Endothelial cell of umbilical vein (primary cell): ENCODE measurements around the gene PARP3. TPM values are rescaled to one million over a fixed set of nuclear protein-coding genes. Genes with fewer than 3 reads are reported as not detected.

Source experiments
- BruUV-seq: library from RNA; stranded (reverse); fragments of 400-500 nt; replicated peaks from 2 replicates; lab custom pipeline; 2021; lab: Mats Ljungman, UMichigan
- CTCF ChIA-PET: fragments of 300-600, 350-600 bp; sonication (Branson Sonifier 250); formaldehyde crosslinking; loops from one replicate; lab custom pipeline; 2021; ENCODE audit warnings: antibody characterized with exemption, inconsistent platforms; lab: Charles Lee
- POLR2A ChIA-PET: fragments of 300-600, 350-600 bp; sonication (Branson Sonifier 250); formaldehyde crosslinking; loops from one replicate; lab custom pipeline; 2021; ENCODE audit warnings: antibody characterized with exemption, inconsistent platforms; lab: Charles Lee
- DNase-seq: peaks from one replicate; pipeline ENCODE4 v3.0.0-alpha.2; 2011; ENCODE audit warnings: low read depth, low spot score
- FAIRE-seq: peaks from 2 replicates; lab custom pipeline; 2011; peaks lifted over from hg19 to GRCh38; lab: Jason Lieb, UNC
- H2AFZ ChIP-seq: 2 replicates; pipeline ENCODE4 v1.6.0; 2012; ENCODE audit warnings: low read depth, low read length, control low read depth, inconsistent platforms
- H3K27ac ChIP-seq: 2 replicates; pipeline ENCODE4 v1.5.1; 2011; ENCODE audit warnings: low read depth, mild to moderate bottlenecking, control low read depth, low read length, moderate library complexity; ENCODE audit not compliant: insufficient read depth
- H3K27me3 ChIP-seq, 2 experiments: 2 replicates each; pipeline versions ENCODE4 v1.6.0 to v1.6.1; 2011; ENCODE audit warnings: low read length in 2 of 2, mixed read lengths in 1 of 2; ENCODE audit not compliant: control insufficient read depth in 2 of 2, insufficient read depth in 2 of 2
- H3K36me3 ChIP-seq, 2 experiments: 2 replicates in 1 of 2; 3 replicates in 1 of 2; pipeline ENCODE4 v1.5.1; 2011; ENCODE audit warnings: low read length in 2 of 2, mild to moderate bottlenecking in 1 of 2, moderate library complexity in 1 of 2; ENCODE audit not compliant: control insufficient read depth in 2 of 2, insufficient read depth in 2 of 2; ENCODE audit errors: extremely low read depth in 1 of 2
- H3K4me1 ChIP-seq: 3 replicates; pipeline ENCODE4 v1.5.1; 2011; ENCODE audit warnings: mild to moderate bottlenecking, low read length; ENCODE audit not compliant: control insufficient read depth, insufficient read depth; ENCODE audit errors: extremely low read depth
- H3K4me2 ChIP-seq: 2 replicates; pipeline ENCODE4 v1.6.1; 2011; ENCODE audit warnings: low read length, control low read depth, mixed read lengths; ENCODE audit not compliant: insufficient read depth
- H3K4me3 ChIP-seq, 3 experiments: fragments of 200-600 bp in 1 of 3; sonication (generic), shearing (Covaris generic) in 1 of 3; replicated peaks in 1 of 3; 2 replicates each; pipeline ENCODE4 v1.5.1; 2011 to 2016; ENCODE audit warnings: control low read depth in 3 of 3, low read length in 3 of 3, mild to moderate bottlenecking in 2 of 3, inconsistent platforms in 1 of 3, low read depth in 1 of 3, moderate library complexity in 1 of 3; ENCODE audit not compliant: insufficient read depth in 1 of 3
- H3K79me2 ChIP-seq: 2 replicates; pipeline ENCODE4 v1.6.0; 2012; ENCODE audit warnings: low read length, inconsistent platforms; ENCODE audit not compliant: control insufficient read depth, insufficient read depth
- H3K9ac ChIP-seq: replicated peaks from 2 replicates; pipeline ENCODE3; 2011; ENCODE audit warnings: low read length, control low read depth; ENCODE audit not compliant: insufficient read depth; ENCODE audit errors: extremely low read depth
- H3K9me1 ChIP-seq: replicated peaks from 3 replicates; pipeline ENCODE4 v1.6.0; 2011; ENCODE audit warnings: mild to moderate bottlenecking, low read length; ENCODE audit not compliant: control insufficient read depth, insufficient read depth; ENCODE audit errors: extremely low read depth
- H3K9me3 ChIP-seq: replicated peaks from 2 replicates; pipeline ENCODE4 v1.5.1; 2012; ENCODE audit warnings: low read length, inconsistent platforms; ENCODE audit not compliant: control insufficient read depth, insufficient read depth
- H4K20me1 ChIP-seq: replicated peaks from 2 replicates; pipeline ENCODE3; 2011; ENCODE audit warnings: mild to moderate bottlenecking, low read length; ENCODE audit not compliant: control insufficient read depth, insufficient read depth; ENCODE audit errors: extremely low read depth
- EZH2 ChIP-seq: IDR thresholded peaks from 2 replicates; pipeline ENCODE4 v1.6.1; 2012; ENCODE audit warnings: borderline replicate concordance, low read depth, mild to moderate bottlenecking, moderate library complexity, low read length, inconsistent platforms; ENCODE audit not compliant: severe bottlenecking
- FOS ChIP-seq: IDR thresholded peaks from 2 replicates; pipeline ENCODE4 v1.6.1; 2011; ENCODE audit warnings: mild to moderate bottlenecking, low read length, moderate library complexity, borderline replicate concordance; ENCODE audit not compliant: insufficient read depth
- GATA2 ChIP-seq: IDR thresholded peaks from 2 replicates; pipeline ENCODE4 v1.7.0; 2011; ENCODE audit warnings: low read depth, mild to moderate bottlenecking, moderate library complexity, mixed read lengths, low read length; ENCODE audit not compliant: insufficient read length, insufficient read depth
- JUN ChIP-seq: IDR thresholded peaks from 2 replicates; pipeline ENCODE4 v1.6.1; 2011; ENCODE audit warnings: borderline replicate concordance, low read depth; ENCODE audit not compliant: insufficient read length, insufficient read depth
- MYC ChIP-seq: IDR thresholded peaks from one replicate; pipeline ENCODE4 v1.6.1; 2011; ENCODE audit warnings: mild to moderate bottlenecking, low read depth, low read length
- POLR2AphosphoS5 ChIP-seq: IDR thresholded peaks from 2 replicates; pipeline ENCODE4 v1.6.1; 2012; ENCODE audit warnings: low read depth, mild to moderate bottlenecking, control low read depth, low read length, moderate library complexity; ENCODE audit not compliant: insufficient read depth
- dilution Hi-C: fragments of 300-500 bp; cut with MboI; formaldehyde crosslinking; loops from one replicate; pipeline ENCODE4 v1.15.0; 2019; ENCODE audit warnings: low sequenced_read_pairs; ENCODE audit not compliant: extremely low pct_ligation_motif_present
- intact Hi-C: fragments of 100-400 bp; cut with micrococcal nuclease; formaldehyde crosslinking; loops from one replicate; pipeline ENCODE4 v1.10.0; 2022
- polyA plus RNA-seq, 4 experiments: library from polyadenylated mRNA; depleted of rRNA in 3 of 4; stranded (reverse) in 3 of 4; unstranded in 1 of 4; fragments of >200 nt; gene quantifications; 2 replicates each; pipeline versions ENCODE4 v1.2.1 to v1.2.3, GENCODE V29; 2011 to 2012; ENCODE audit warnings: missing spikeins in 1 of 4
- total RNA-seq: library from RNA; stranded (reverse); gene quantifications from 2 replicates; pipeline ENCODE4 v1.2.3, GENCODE V29; 2021
- TF ChIP-seq, protein P1 (sequence below): IDR thresholded peaks from 2 replicates; pipeline ENCODE4 v1.6.1; 2011; ENCODE audit not compliant: insufficient read depth, insufficient read length
- TF ChIP-seq, protein P2 (sequence below), 2 donors: IDR thresholded peaks; 1 replicate in 1 of 2; 2 replicates in 1 of 2; pipeline ENCODE4 v1.5.1; 2011; ENCODE audit warnings: low read length in 2 of 2, mild to moderate bottlenecking in 2 of 2, moderate library complexity in 2 of 2, control low read depth in 1 of 2, inconsistent platforms in 1 of 2, low read depth in 1 of 2; ENCODE audit not compliant: insufficient read depth in 1 of 2; ENCODE audit errors: extremely low read depth in 1 of 2

Gene PARP3
- total and polyA plus RNA-seq, 2 donors (not counting 3 experiments of a cell fraction or from before 2014, with no cell fraction given) = 10.0 to 13.8 TPM

DNA sequence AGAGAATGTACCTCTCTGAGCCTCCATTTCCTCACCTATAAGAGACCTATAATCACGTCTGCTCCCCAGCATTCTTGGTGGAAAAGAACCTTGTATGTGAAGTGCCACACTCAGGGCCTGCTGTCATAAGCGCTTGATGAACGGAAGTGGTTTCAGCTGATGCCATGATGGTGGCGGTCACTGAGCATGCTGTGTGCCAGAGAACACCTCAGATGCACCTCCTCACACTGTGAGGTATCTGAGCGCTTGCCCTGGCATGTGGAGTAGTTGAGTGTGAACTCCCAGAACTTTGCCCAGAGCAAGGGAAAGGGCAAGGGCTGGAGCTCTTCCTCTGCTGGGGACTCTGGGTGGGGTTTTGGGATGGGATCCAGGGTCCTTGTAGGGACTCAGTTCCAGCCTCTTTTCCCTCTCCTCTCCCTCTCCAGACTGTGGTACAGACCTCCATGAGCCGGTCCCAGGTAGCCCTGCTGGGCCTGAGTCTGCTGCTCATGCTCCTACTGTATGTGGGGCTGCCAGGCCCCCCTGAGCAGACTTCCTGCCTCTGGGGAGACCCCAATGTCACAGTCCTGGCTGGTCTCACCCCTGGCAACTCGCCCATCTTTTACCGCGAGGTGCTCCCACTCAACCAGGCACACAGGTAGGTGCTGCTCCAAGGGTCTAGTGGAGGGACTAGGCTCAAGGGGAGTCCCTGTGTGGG is 35.4 kb downstream of the PARP3 start:
- dilution Hi-C loops (no loop called here), intact Hi-C loops (no loop called here)
- no peak overlapping the region for H2AFZ ChIP-seq
- H3K79me2 ChIP-seq = no peaks in the 10 kb centered on the region
- no peak for TF ChIP-seq FOS
- no peak for TF ChIP-seq POLR2AphosphoS5
- no peak for TF ChIP-seq JUN
- no peak for TF ChIP-seq EZH2
- no peak for TF ChIP-seq GATA2
- TF ChIP-seq, protein P1, sequence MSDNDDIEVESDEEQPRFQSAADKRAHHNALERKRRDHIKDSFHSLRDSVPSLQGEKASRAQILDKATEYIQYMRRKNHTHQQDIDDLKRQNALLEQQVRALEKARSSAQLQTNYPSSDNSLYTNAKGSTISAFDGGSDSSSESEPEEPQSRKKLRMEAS = no peak
- TF ChIP-seq, protein P2, sequence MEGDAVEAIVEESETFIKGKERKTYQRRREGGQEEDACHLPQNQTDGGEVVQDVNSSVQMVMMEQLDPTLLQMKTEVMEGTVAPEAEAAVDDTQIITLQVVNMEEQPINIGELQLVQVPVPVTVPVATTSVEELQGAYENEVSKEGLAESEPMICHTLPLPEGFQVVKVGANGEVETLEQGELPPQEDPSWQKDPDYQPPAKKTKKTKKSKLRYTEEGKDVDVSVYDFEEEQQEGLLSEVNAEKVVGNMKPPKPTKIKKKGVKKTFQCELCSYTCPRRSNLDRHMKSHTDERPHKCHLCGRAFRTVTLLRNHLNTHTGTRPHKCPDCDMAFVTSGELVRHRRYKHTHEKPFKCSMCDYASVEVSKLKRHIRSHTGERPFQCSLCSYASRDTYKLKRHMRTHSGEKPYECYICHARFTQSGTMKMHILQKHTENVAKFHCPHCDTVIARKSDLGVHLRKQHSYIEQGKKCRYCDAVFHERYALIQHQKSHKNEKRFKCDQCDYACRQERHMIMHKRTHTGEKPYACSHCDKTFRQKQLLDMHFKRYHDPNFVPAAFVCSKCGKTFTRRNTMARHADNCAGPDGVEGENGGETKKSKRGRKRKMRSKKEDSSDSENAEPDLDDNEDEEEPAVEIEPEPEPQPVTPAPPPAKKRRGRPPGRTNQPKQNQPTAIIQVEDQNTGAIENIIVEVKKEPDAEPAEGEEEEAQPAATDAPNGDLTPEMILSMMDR (IDR thresholded peaks at IDR 0.05; ENCODE audit: extremely low read depth in 1 of 2, insufficient read depth in 1 of 2, low read depth in 1 of 2, low read length in 2 of 2) = no peak
- no peak for TF ChIP-seq MYC
- no peak overlapping the region for H3K9ac ChIP-seq
- DNase-seq = no peak
- H3K4me3 ChIP-seq = no peak overlapping the region
- ChIA-PET POLR2A (interaction anchor here (0.6 kb wide), 1 partner anchor 15 kb away, joined by 6 read pairs; no protein-coding TSS in a partner anchor), CTCF (no interaction called here)
- H3K4me1 ChIP-seq = peaks cover 29% of the 10 kb centered on the region
- no peak overlapping the region for H3K27ac ChIP-seq
- no peaks in the 10 kb centered on the region for H3K27me3 ChIP-seq
- no peaks in the 10 kb centered on the region for H4K20me1 ChIP-seq
- H3K9me1 ChIP-seq = no peaks in the 10 kb centered on the region
- H3K36me3 ChIP-seq = no peaks in the 10 kb centered on the region
- no TSS peak for BruUV-seq
- no peak for FAIRE-seq
- no peaks in the 10 kb centered on the region for H3K9me3 ChIP-seq
- no peak overlapping the region for H3K4me2 ChIP-seq
